ENCODE results near the gene P2RX3.
"Not testable (repeated sequence)": the region's sequence is repeated elsewhere in the genome, so short reads cannot be mapped to it uniquely, and the experiment has no call there.

P2RX3 gene

DNA sequence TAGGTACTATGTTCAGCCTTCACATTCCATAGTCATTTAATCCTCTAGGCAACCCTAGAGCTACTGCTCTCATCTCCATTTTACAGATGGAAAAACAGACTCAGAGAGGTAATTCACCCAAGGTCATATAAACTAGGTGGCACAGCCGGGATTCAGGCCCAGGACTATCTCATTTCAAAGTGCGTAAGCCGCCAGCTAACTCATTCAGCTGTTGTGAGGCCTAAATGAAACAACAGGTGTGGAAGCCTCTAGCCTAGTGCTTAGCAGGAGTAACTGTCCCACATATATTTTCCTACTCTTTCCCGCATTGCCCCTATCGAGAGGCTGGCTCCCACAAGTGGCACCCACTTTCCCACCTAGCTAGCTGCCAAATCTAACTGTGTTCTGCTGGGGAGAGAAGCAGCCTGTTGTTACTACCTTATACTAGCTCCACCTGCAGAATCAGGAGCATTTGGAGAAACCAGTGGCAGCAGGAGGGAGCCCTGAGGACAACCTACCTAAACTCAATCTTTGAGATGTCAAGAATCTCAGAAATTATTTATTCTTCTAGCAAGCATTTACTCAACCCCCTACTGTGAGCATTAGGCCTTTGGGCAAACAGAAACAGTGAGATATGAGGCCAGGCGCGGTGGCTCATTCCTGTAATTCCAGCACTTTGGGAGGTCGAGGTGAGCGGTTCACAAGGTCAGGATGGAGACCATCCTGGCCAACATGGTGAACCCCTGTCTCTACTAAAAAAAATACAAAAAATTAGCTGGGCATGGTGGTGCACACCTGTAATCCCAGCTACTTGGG is 21.9 kb downstream of the P2RX3 start:
- Histone ChIP-seq H3K4me1 (ENCODE audit: control insufficient read depth in 1 of 2, insufficient read depth in 1 of 2, low read depth in 1 of 2, low read length in 1 of 2) (peaks cover 0 to 6% of the 10 kb centered on the region in 2 experiments), H3K9me3 (no peaks in the 10 kb centered on the region)

DNA sequence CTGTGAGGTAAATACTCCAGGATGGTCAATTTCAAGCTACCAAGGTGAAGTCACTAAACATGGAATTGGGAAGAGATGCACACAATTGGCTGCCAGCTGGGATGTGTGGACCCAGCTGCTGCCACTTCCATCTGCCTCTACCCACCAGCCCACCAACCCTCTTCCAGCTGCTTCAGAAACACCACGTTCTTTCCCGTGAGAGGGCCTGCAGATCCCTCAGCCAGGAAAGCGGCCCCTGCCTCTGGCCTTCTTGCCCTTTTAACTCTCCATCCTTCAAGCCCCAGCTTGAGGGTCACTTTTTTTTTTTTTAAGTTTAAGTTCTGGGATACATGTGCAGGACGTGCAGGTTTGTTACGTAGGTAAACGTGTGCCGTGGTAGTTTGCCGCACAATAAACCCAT is 22.8 kb downstream of the P2RX3 start:
- no peaks in the 10 kb centered on the region for H3K36me3 ChIP-seq
- H3K27ac ChIP-seq: no peak overlapping the region
- peaks cover 0 to 3% of the 10 kb centered on the region in 2 experiments for H3K4me1 ChIP-seq (ENCODE audit: control insufficient read depth in 1 of 2, insufficient read depth in 1 of 2, low read depth in 1 of 2, low read length in 1 of 2)
- H3K9me3 ChIP-seq: no peaks in the 10 kb centered on the region
- no peaks in the 10 kb centered on the region for H3K27me3 ChIP-seq
- TF ChIP-seq, protein P1, sequence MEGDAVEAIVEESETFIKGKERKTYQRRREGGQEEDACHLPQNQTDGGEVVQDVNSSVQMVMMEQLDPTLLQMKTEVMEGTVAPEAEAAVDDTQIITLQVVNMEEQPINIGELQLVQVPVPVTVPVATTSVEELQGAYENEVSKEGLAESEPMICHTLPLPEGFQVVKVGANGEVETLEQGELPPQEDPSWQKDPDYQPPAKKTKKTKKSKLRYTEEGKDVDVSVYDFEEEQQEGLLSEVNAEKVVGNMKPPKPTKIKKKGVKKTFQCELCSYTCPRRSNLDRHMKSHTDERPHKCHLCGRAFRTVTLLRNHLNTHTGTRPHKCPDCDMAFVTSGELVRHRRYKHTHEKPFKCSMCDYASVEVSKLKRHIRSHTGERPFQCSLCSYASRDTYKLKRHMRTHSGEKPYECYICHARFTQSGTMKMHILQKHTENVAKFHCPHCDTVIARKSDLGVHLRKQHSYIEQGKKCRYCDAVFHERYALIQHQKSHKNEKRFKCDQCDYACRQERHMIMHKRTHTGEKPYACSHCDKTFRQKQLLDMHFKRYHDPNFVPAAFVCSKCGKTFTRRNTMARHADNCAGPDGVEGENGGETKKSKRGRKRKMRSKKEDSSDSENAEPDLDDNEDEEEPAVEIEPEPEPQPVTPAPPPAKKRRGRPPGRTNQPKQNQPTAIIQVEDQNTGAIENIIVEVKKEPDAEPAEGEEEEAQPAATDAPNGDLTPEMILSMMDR (IDR thresholded peaks at IDR 0.05): no peak
- H3K4me3 ChIP-seq (ENCODE audit: low read depth in 1 of 2, low read length in 1 of 2): no peak overlapping the region

More for the DNA sequence above, 21.9 kb downstream of the P2RX3 start:
- no peaks in the 10 kb centered on the region for H3K36me3 ChIP-seq
- no peak overlapping the region for H3K4me3 ChIP-seq (ENCODE audit: low read depth in 1 of 2, low read length in 1 of 2)
- TF ChIP-seq, protein P1 (IDR thresholded peaks at IDR 0.05): no peak
- no peaks in the 10 kb centered on the region for H3K27me3 ChIP-seq
- H3K27ac ChIP-seq: no peak overlapping the region

DNA sequence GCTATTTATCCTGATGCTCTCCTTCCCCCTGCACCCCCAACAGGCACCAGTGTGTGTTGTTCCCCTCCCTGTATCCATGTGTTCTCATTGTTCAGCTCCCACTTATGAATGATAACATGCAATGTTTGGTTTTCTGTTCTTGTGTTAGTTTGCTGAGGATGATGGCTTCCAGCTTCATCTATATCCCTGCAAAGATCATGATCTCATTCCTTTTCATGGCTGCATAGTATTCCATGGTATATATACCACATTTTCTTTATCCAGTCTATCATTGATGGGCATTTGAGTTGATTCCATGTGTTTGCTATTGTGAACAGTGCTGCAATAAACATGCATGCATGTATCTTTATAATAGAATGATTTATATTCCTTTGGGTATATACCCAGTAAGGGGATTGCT is 23.3 kb downstream of the P2RX3 start:
- H3K27ac ChIP-seq; H3K36me3 ChIP-seq; H3K9me3 ChIP-seq; H3K4me1 ChIP-seq (ENCODE audit: control insufficient read depth in 1 of 2, insufficient read depth in 1 of 2, low read depth in 1 of 2, low read length in 1 of 2); H3K4me3 ChIP-seq (ENCODE audit: low read depth in 1 of 2, low read length in 1 of 2); H3K27me3 ChIP-seq: not testable (repeated sequence)

DNA sequence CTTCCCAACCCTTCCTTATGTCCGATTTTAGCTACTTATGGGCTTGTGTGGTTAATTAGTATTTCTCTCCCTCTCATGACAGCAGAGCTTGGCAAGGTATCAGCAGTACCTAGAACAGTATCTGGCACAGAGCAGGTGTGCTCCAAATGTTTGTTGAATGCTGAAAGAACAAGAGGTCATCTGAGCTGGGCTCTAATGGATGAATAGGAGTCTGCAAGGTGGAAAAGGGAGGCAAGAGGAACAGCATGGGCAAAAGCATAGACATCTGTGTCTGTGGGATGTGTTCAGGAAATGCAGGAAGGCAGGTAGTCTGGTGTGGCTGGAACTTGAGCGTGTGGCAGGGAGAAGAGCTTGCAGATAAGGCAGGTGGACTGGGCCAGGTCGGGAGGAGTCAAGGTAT is 23.8 kb downstream of the P2RX3 start:
- Histone ChIP-seq H3K9me3 (no peaks in the 10 kb centered on the region), H3K27ac (no peak overlapping the region)

DNA sequence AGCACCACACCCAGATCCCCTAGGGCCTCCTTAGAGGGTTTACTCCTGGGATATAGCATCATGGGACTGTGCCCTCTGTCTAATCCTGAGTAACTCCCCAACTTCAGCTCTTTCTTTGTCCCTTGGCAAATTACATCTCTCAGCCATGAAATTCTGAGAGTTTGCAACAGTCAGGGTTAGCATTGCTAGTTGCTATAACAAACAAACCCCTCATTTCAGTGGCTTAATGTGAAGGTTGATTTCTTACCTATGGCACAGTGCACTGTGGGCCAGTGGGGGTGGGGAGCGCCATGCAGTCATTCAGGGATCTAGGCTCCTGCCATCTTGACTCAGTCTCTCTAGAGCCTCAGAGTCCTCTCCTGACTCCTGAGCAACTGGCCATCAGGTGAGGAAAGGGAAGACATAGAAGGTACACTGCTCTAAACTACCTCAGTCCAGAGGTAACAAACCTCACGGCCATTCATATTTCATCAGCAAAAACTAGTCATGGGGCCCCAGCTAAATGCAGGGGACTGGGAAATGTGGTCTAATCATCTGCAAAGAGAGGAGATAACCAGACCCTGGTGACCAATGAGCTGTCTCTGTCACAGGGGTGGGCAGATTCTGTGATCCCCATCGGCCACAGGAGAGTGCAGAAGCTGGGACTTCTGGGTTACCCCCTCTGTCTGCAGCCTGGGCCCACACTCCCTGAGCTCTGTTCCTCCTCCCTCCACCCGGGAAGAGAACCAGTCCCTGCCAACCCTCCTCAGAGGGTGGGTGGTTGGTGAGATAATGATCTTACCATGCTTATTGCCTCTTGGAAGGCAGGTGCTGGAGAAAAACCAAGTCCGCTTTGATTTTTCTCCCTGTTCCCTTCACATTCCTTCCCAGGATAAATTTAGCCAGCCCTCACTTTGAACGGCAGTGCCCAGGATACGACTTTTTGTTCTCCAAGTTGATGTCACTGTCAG is 25.3 kb downstream of the P2RX3 start:
- no peaks in the 10 kb centered on the region for H3K9me3 ChIP-seq
- no peaks in the 10 kb centered on the region for H3K36me3 ChIP-seq
- H3K4me3 ChIP-seq (ENCODE audit: low read depth in 1 of 2, low read length in 1 of 2): no peak overlapping the region
- TF ChIP-seq, protein P1 (IDR thresholded peaks at IDR 0.05): no peak
- no peaks in the 10 kb centered on the region for H3K27me3 ChIP-seq
- H3K4me1 ChIP-seq (ENCODE audit: control insufficient read depth in 1 of 2, insufficient read depth in 1 of 2, low read depth in 1 of 2, low read length in 1 of 2): peaks cover 0 to 5% of the 10 kb centered on the region in 2 experiments
- H3K27ac ChIP-seq: no peak overlapping the region

More for the DNA sequence above, 23.8 kb downstream of the P2RX3 start:
- H3K4me1 ChIP-seq (ENCODE audit: control insufficient read depth in 1 of 2, insufficient read depth in 1 of 2, low read depth in 1 of 2, low read length in 1 of 2): no peaks in the 10 kb centered on the region
- H3K27me3 ChIP-seq: no peaks in the 10 kb centered on the region
- H3K4me3 ChIP-seq (ENCODE audit: low read depth in 1 of 2, low read length in 1 of 2): no peak overlapping the region
- no peaks in the 10 kb centered on the region for H3K36me3 ChIP-seq
- TF ChIP-seq, protein P1 (IDR thresholded peaks at IDR 0.05): no peak
